H1 (cell line): ENCODE measurements around the gene ARMH3. TPM values are rescaled to one million over a fixed set of nuclear protein-coding genes. Genes with fewer than 3 reads are reported as not detected.

Experiments
- CTCF ChIA-PET: fragments of 300-600 bp; sonication (Branson Sonifier 250); formaldehyde crosslinking; loops from one replicate; lab custom pipeline; 2021; ENCODE audit not compliant: partially characterized antibody; lab: Charles Lee
- POLR2A ChIA-PET: fragments of 300-600 bp; sonication (Branson Sonifier 250); formaldehyde crosslinking; loops from one replicate; lab custom pipeline; 2021; ENCODE audit warnings: inconsistent platforms; ENCODE audit not compliant: partially characterized antibody; lab: Charles Lee
- DNase-seq, 2 experiments: peaks; one replicate each; pipeline versions ENCODE4 v3.0.0 to v3.0.0-alpha.2; 2010 to 2022; ENCODE audit warnings: low spot score in 2 of 2, low read depth in 1 of 2, mixed read lengths in 1 of 2
- FAIRE-seq: peaks from 2 replicates; lab custom pipeline; 2011; peaks lifted over from hg19 to GRCh38; lab: Jason Lieb, UNC
- H2AFZ ChIP-seq: 2 replicates; pipeline ENCODE4 v1.8.1; 2012; ENCODE audit warnings: low read length, inconsistent platforms
- H2AK5ac ChIP-seq: 2 replicates; pipeline ENCODE4 v1.6.1; 2013; ENCODE audit warnings: low read depth, low read length
- H2BK120ac ChIP-seq: replicated peaks from 2 replicates; pipeline ENCODE3; 2013; ENCODE audit warnings: low read depth, low read length, inconsistent platforms
- H2BK12ac ChIP-seq: 2 replicates; pipeline ENCODE4 v1.6.1; 2013; ENCODE audit warnings: low read depth, low read length
- H2BK15ac ChIP-seq: 2 replicates; pipeline ENCODE4 v1.6.1; 2013; ENCODE audit warnings: low read length
- H2BK20ac ChIP-seq: 2 replicates; pipeline ENCODE4 v1.6.1; 2013; ENCODE audit warnings: low read length
- H2BK5ac ChIP-seq: 2 replicates; pipeline ENCODE4 v1.6.1; 2013; ENCODE audit warnings: low read depth, low read length
- H3K14ac ChIP-seq: 2 replicates; pipeline ENCODE4 v1.6.1; 2013; ENCODE audit warnings: inconsistent platforms; ENCODE audit not compliant: insufficient read length
- H3K18ac ChIP-seq: 2 replicates; pipeline ENCODE4 v1.6.1; 2013; ENCODE audit warnings: low read length; ENCODE audit errors: extremely low read depth
- H3K23ac ChIP-seq: 2 replicates; pipeline ENCODE4 v1.6.1; 2013; ENCODE audit warnings: inconsistent platforms; ENCODE audit not compliant: insufficient read length
- H3K23me2 ChIP-seq: 2 replicates; pipeline ENCODE4 v1.6.1; 2013; ENCODE audit warnings: low read depth, low read length
- H3K27ac ChIP-seq: 2 replicates; pipeline ENCODE4 v1.6.1; 2011; ENCODE audit warnings: low read depth, low read length, inconsistent platforms
- H3K27me3 ChIP-seq, 4 experiments: replicated peaks in 1 of 4; 1 replicate in 1 of 4; 2 replicates in 3 of 4; pipeline versions ENCODE4 v1.6.1 to v1.8.1; 2011 to 2013; ENCODE audit warnings: low read length in 3 of 4, mild to moderate bottlenecking in 3 of 4, inconsistent platforms in 2 of 4, mixed read lengths in 2 of 4, moderate library complexity in 1 of 4; ENCODE audit not compliant: control insufficient read depth in 3 of 4, insufficient read depth in 3 of 4; ENCODE audit errors: extremely low read depth in 1 of 4
- H3K36me3 ChIP-seq, 4 experiments: 2 replicates each; pipeline versions ENCODE4 v1.6.1 to v1.8.1; 2011 to 2013; ENCODE audit warnings: mild to moderate bottlenecking in 4 of 4, low read length in 3 of 4, moderate library complexity in 2 of 4, control low read depth in 1 of 4, inconsistent platforms in 1 of 4; ENCODE audit not compliant: insufficient read depth in 4 of 4, control insufficient read depth in 2 of 4
- H3K4ac ChIP-seq: replicated peaks from 2 replicates; pipeline ENCODE3; 2013; ENCODE audit warnings: low read length, low read depth, mixed read lengths, inconsistent platforms; ENCODE audit not compliant: insufficient read length
- H3K4me1 ChIP-seq, 4 experiments: replicated peaks in 1 of 4; 1 replicate in 1 of 4; 2 replicates in 3 of 4; pipeline versions ENCODE4 v1.6.1 to v1.8.1; 2011 to 2013; ENCODE audit warnings: low read length in 3 of 4, inconsistent platforms in 2 of 4, mixed read lengths in 1 of 4; ENCODE audit not compliant: insufficient read depth in 4 of 4, control insufficient read depth in 3 of 4
- H3K4me2 ChIP-seq, 2 experiments: 2 replicates each; pipeline versions ENCODE4 v1.6.1 to v1.8.1; 2011 to 2013; ENCODE audit warnings: low read depth in 2 of 2, low read length in 2 of 2, control low read depth in 1 of 2, inconsistent platforms in 1 of 2, mild to moderate bottlenecking in 1 of 2; ENCODE audit not compliant: insufficient read depth in 1 of 2
- H3K4me3 ChIP-seq, 4 experiments: fragments of 200-600, 300-600 bp in 1 of 4; sonication (generic), shearing (Covaris generic), sonication (Bioruptor Twin) in 1 of 4; 2 replicates each; pipeline versions ENCODE4 v1.5.1 to v1.8.1; 2011 to 2016; ENCODE audit warnings: low read length in 4 of 4, low read depth in 3 of 4, control low read depth in 2 of 4, inconsistent platforms in 2 of 4, mild to moderate bottlenecking in 2 of 4, mixed read lengths in 1 of 4, moderate library complexity in 1 of 4; ENCODE audit not compliant: insufficient read depth in 2 of 4; ENCODE audit errors: extremely low read depth in 1 of 4
- H3K56ac ChIP-seq: replicated peaks from 2 replicates; pipeline ENCODE3; 2013; ENCODE audit warnings: low read depth, mild to moderate bottlenecking, mixed read lengths, low read length, inconsistent platforms; ENCODE audit not compliant: insufficient read length
- H3K79me1 ChIP-seq: 2 replicates; pipeline ENCODE4 v1.6.1; 2013; ENCODE audit warnings: low read depth, low read length, control low read depth
- H3K79me2 ChIP-seq, 2 experiments: 2 replicates each; pipeline versions ENCODE4 v1.6.1 to v1.8.1; 2012 to 2013; ENCODE audit warnings: low read length in 2 of 2, mild to moderate bottlenecking in 2 of 2, inconsistent platforms in 1 of 2; ENCODE audit not compliant: insufficient read depth in 2 of 2, control insufficient read depth in 1 of 2
- H3K9ac ChIP-seq, 4 experiments: replicated peaks in 1 of 4; 1 replicate in 1 of 4; 2 replicates in 3 of 4; pipeline versions ENCODE4 v1.6.1 to v1.8.1; 2011 to 2013; ENCODE audit warnings: low read depth in 3 of 4, low read length in 3 of 4, control low read depth in 2 of 4, mild to moderate bottlenecking in 2 of 4, moderate library complexity in 2 of 4, inconsistent platforms in 1 of 4; ENCODE audit errors: extremely low read depth in 1 of 4
- H3K9me3 ChIP-seq, 2 experiments: 2 replicates each; pipeline versions ENCODE4 v1.6.1 to v1.8.1; 2012 to 2013; ENCODE audit warnings: mild to moderate bottlenecking in 2 of 2, moderate library complexity in 2 of 2, control low read depth in 1 of 2, inconsistent platforms in 1 of 2, low read depth in 1 of 2, low read length in 1 of 2, mixed read lengths in 1 of 2; ENCODE audit not compliant: insufficient read depth in 2 of 2
- H4K20me1 ChIP-seq, 2 experiments: replicated peaks in 1 of 2; 2 replicates each; pipeline versions ENCODE3 to v1.8.1; 2011 to 2013; ENCODE audit warnings: inconsistent platforms in 2 of 2, low read length in 2 of 2, mild to moderate bottlenecking in 1 of 2; ENCODE audit not compliant: insufficient read depth in 2 of 2, control insufficient read depth in 1 of 2
- H4K5ac ChIP-seq: 2 replicates; pipeline ENCODE4 v1.6.1; 2013; ENCODE audit warnings: low read length, low read depth, mixed read lengths, inconsistent platforms; ENCODE audit not compliant: insufficient read length
- H4K8ac ChIP-seq: 2 replicates; pipeline ENCODE4 v1.8.0; 2013; ENCODE audit warnings: mild to moderate bottlenecking, moderate library complexity, low read length, inconsistent platforms; ENCODE audit not compliant: insufficient read depth; ENCODE audit errors: extremely low read depth
- H4K91ac ChIP-seq: replicated peaks from 2 replicates; pipeline ENCODE3; 2013; ENCODE audit warnings: low read length, mixed read lengths, inconsistent platforms; ENCODE audit not compliant: insufficient read length
- BRCA1 ChIP-seq: IDR thresholded peaks from 2 replicates; pipeline ENCODE4 v1.6.1; 2012; ENCODE audit warnings: low read depth, low read length, improper control_type of control experiment
- EZH2 ChIP-seq: fragments of 200-600 bp; sonication (generic); IDR thresholded peaks from 2 replicates; pipeline ENCODE4 v1.7.1; 2012; ENCODE audit warnings: low read depth, mild to moderate bottlenecking, moderate library complexity, low read length, inconsistent platforms; ENCODE audit not compliant: severe bottlenecking
- FOSL1 ChIP-seq: IDR thresholded peaks from 2 replicates; pipeline ENCODE4 v1.6.1; 2011; ENCODE audit warnings: mild to moderate bottlenecking, low read depth, low read length, moderate library complexity; ENCODE audit not compliant: insufficient read depth
- JUN ChIP-seq: IDR thresholded peaks from 2 replicates; pipeline ENCODE4 v1.6.1; 2011; ENCODE audit warnings: low read depth, mild to moderate bottlenecking, improper control_type of control experiment, low read length
- SRF ChIP-seq: IDR thresholded peaks from 2 replicates; pipeline ENCODE4 v1.6.1; 2011; ENCODE audit warnings: mild to moderate bottlenecking, low read depth, low read length, moderate library complexity
- TAF1 ChIP-seq: IDR thresholded peaks from 2 replicates; pipeline ENCODE4 v1.6.1; 2011; ENCODE audit warnings: mild to moderate bottlenecking, low read depth, low read length
- WGBS, 2 experiments: shearing (Covaris generic) in 1 of 2; methylation state at CpG; one replicate each; pipeline versions ENCODE4 v1.1.6 to v1.1.7; 2013 to 2015; ENCODE audit warnings: low lambda C conversion rate in 2 of 2, mixed read lengths in 2 of 2, inconsistent platforms in 1 of 2, low coverage in 1 of 2, missing lambda C conversion rate in 1 of 2; ENCODE audit not compliant: insufficient replicate concordance in 2 of 2, insufficient coverage in 1 of 2, insufficient read length in 1 of 2; ENCODE audit errors: extremely low coverage in 1 of 2, missing lambda C conversion rate in 1 of 2; 5-methylcytosine and 5-hydroxymethylcytosine counted together
- polyA plus RNA-seq, 7 experiments: library from polyadenylated mRNA; depleted of rRNA in 3 of 7; stranded (reverse) in 5 of 7; unstranded in 2 of 7; fragments of >200 nt in 5 of 7; fragments of 200-250 nt in 2 of 7; gene quantifications; 1 replicate in 5 of 7; 2 replicates in 1 of 7; 4 replicates in 1 of 7; pipeline versions ENCODE4 v1.2.1 to v1.2.3, GENCODE V29; 2011 to 2013; ENCODE audit warnings: missing spikeins in 2 of 7, mixed read lengths in 2 of 7
- total RNA-seq: library from RNA; stranded (reverse); fragmentation: NEBNext Ultra II Directional; extraction: Animal tissue kit (Norgen Biotek cat#: 25700); gene quantifications from 2 replicates; pipeline ENCODE4 v1.2.1, GENCODE V29; 2021

ARMH3 gene
- total and polyA plus RNA-seq, 2 of the 8 experiments (the other 6 are each of a cell fraction or from before 2014, with no cell fraction given) = 11.6 to 18.3 TPM

GRCh38 chr10:101997803-101998202 is 58.2 kb downstream of the ARMH3 start:
- H3K27me3 ChIP-seq = no peaks in the 10 kb centered on the region
- FAIRE-seq = no peak

More at GRCh38 chr10:101997803-101998202, 58.2 kb downstream of the ARMH3 start:
- no peaks in the 10 kb centered on the region for H3K9me3 ChIP-seq
- no peaks in the 10 kb centered on the region for H4K20me1 ChIP-seq
- H3K56ac ChIP-seq = no peak overlapping the region
- no peak overlapping the region for H4K91ac ChIP-seq
- POLR2A ChIA-PET = no interaction called here
- H3K4ac ChIP-seq = no peak overlapping the region
- no peak overlapping the region for H2BK5ac ChIP-seq
- no peak overlapping the region for H2BK12ac ChIP-seq
- H3K79me1 ChIP-seq = no peaks in the 10 kb centered on the region
- H3K18ac ChIP-seq = no peak overlapping the region
- no peak overlapping the region for H3K23ac ChIP-seq
- H2AFZ ChIP-seq = no peak overlapping the region
- H3K27ac ChIP-seq = no peak overlapping the region
- no peak overlapping the region for H2BK120ac ChIP-seq
- H3K79me2 ChIP-seq = no peaks in the 10 kb centered on the region
- DNase-seq = no peak
- no peak overlapping the region for H2BK15ac ChIP-seq
- whole genome bisulfite sequencing, 2 experiments = 82% methylated on average over 2 of the region's 2 CpGs; no CpG with 5 or more reads in 1 of the 2 experiments
- H3K14ac ChIP-seq = no peak overlapping the region
- no peak overlapping the region for H4K5ac ChIP-seq
- no peak overlapping the region for H4K8ac ChIP-seq
- H3K4me3 ChIP-seq = no peak overlapping the region
- H2AK5ac ChIP-seq = no peak overlapping the region
- no peak for TF ChIP-seq SRF
- no peak for TF ChIP-seq TAF1
- no peak for TF ChIP-seq BRCA1
- TF ChIP-seq JUN = no peak
- TF ChIP-seq FOSL1 = no peak
- no peak for TF ChIP-seq EZH2
- CTCF ChIA-PET = interaction anchor here (0.6 to 8.3 kb wide), 6 partner anchors 11 to 157 kb away, joined by 3 to 53 read pairs (median 4); no protein-coding TSS in a partner anchor
- no peaks in the 10 kb centered on the region for H3K4me1 ChIP-seq
- no peak overlapping the region for H2BK20ac ChIP-seq
- H3K9ac ChIP-seq = no peak overlapping the region
- no peaks in the 10 kb centered on the region for H3K23me2 ChIP-seq
- no peak overlapping the region for H3K4me2 ChIP-seq
- 0 out of 8 replicates have a peak, but pooled peaks cover 0 to 3% (median 0%) of the 10 kb centered on the region in 4 experiments for H3K36me3 ChIP-seq
